HG03469 (cell line): ENCODE measurements around the gene FEN1.

Source experiments
- ATAC-seq: cut with Tn5 transposase; IDR thresholded peaks from one replicate; pipeline ENCODE4 v1.9.1; 2021; ENCODE audit warnings: mild to moderate bottlenecking, moderate library complexity, moderate number of reproducible peaks; ENCODE audit not compliant: unreplicated experiment

The FEN1 gene

GRCh38 chr11:61838501-61838900 is 45.8 kb downstream of the FEN1 start:
- ATAC-seq: no peak

GRCh38 chr11:61838921-61839320 is 46.2 kb downstream of the FEN1 start:
- ATAC-seq: no peak

- no peak for ATAC-seq
Measured at GRCh38 chr11:61839742-61840141, 47.0 kb downstream of the FEN1 start.

GRCh38 chr11:61840371-61840770 is 47.7 kb downstream of the FEN1 start:
- ATAC-seq: no peak

GRCh38 chr11:61841636-61842527 is 49.2 kb downstream of the FEN1 start:
- no peak for ATAC-seq

- no peak for ATAC-seq
Measured at GRCh38 chr11:61842528-61842820, 49.8 kb downstream of the FEN1 start.

- ATAC-seq: no peak
Measured at GRCh38 chr11:61844909-61845565, 52.3 kb downstream of the FEN1 start.

- ATAC-seq: no peak
Measured at GRCh38 chr11:61846362-61847020, 53.8 kb downstream of the FEN1 start.
